B cell (primary cell): ENCODE data around the gene HDAC9. TPM values are rescaled to one million over a fixed set of nuclear protein-coding genes. Genes with fewer than 3 reads are reported as not detected.
A peak's percentile ranks its signal among the peaks of the same experiment; 100 is the strongest.

Source experiments
- ATAC-seq: fragments of 200-7000 bp; cut with Tn5 transposase; one replicate; pipeline ENCODE4 v1.10.0; 2021; ENCODE audit warnings: low read depth, mild to moderate bottlenecking, moderate number of reproducible peaks, moderate library complexity
- CTCF ChIA-PET: fragments of 350-600 bp; sonication (Branson Sonifier 250); formaldehyde crosslinking; loops from one replicate; lab custom pipeline; 2021; ENCODE audit warnings: antibody characterized with exemption, inconsistent platforms; lab: Charles Lee
- POLR2A ChIA-PET: fragments of 350-600 bp; sonication (Branson Sonifier 250); formaldehyde crosslinking; loops from one replicate; lab custom pipeline; 2021; ENCODE audit warnings: antibody characterized with exemption; lab: Charles Lee
- DNase-seq: peaks from one replicate; pipeline ENCODE4 v3.0.0; 2013
- H2AFZ ChIP-seq: 2 replicates; pipeline ENCODE4 v1.6.1; 2012; ENCODE audit warnings: mild to moderate bottlenecking, low read depth, low read length; ENCODE audit not compliant: insufficient read depth, poor library complexity, severe bottlenecking
- H3K27ac ChIP-seq, 2 donors: 1 replicate in 1 of 2; 2 replicates in 1 of 2; pipeline ENCODE4 v1.5.1; 2012 to 2013; ENCODE audit warnings: low read length in 2 of 2, mild to moderate bottlenecking in 2 of 2, moderate library complexity in 1 of 2
- H3K27me3 ChIP-seq, 4 experiments: fragments of 200-600 bp in 1 of 4; sonication (generic) in 1 of 4; replicated peaks in 1 of 4; 1 replicate in 2 of 4; 2 replicates in 2 of 4; pipeline versions ENCODE4 v1.6.1 to v1.7.0; 2013 to 2016; ENCODE audit warnings: low read length in 3 of 4, mild to moderate bottlenecking in 2 of 4, mixed read lengths in 1 of 4, moderate library complexity in 1 of 4; ENCODE audit not compliant: insufficient read depth in 4 of 4, control insufficient read depth in 3 of 4; ENCODE audit errors: control extremely low read depth in 1 of 4
- H3K36me3 ChIP-seq, 2 experiments: replicated peaks in 1 of 2; 1 replicate in 1 of 2; 2 replicates in 1 of 2; pipeline versions ENCODE4 v1.6.1 to v1.7.1; 2013; ENCODE audit warnings: low read length in 1 of 2; ENCODE audit not compliant: insufficient read depth in 2 of 2, control insufficient read depth in 1 of 2; ENCODE audit errors: control extremely low read depth in 1 of 2, extremely low read depth in 1 of 2
- H3K4me1 ChIP-seq, 2 donors: fragments of 200-600 bp in 1 of 2; sonication (generic) in 1 of 2; 1 replicate in 1 of 2; 2 replicates in 1 of 2; pipeline versions ENCODE4 v1.5.1 to v1.6.1; 2013 to 2017; ENCODE audit warnings: low read length in 2 of 2; ENCODE audit not compliant: control insufficient read depth in 2 of 2, insufficient read depth in 2 of 2
- H3K4me2 ChIP-seq: replicated peaks from 2 replicates; pipeline ENCODE3; 2012; ENCODE audit warnings: mild to moderate bottlenecking, low read depth, low read length; ENCODE audit not compliant: poor library complexity, severe bottlenecking
- H3K4me3 ChIP-seq, 5 experiments: fragments of 200-600 bp in 1 of 5; sonication (generic) in 1 of 5; 1 replicate in 3 of 5; 2 replicates in 2 of 5; pipeline versions ENCODE4 v1.5.1 to v1.7.0; 2011 to 2016; ENCODE audit warnings: low read length in 4 of 5, mild to moderate bottlenecking in 4 of 5, low read depth in 2 of 5, control low read depth in 1 of 5, moderate library complexity in 1 of 5; ENCODE audit not compliant: insufficient read depth in 1 of 5; ENCODE audit errors: control extremely low read depth in 1 of 5, extremely low read depth in 1 of 5
- H3K79me2 ChIP-seq: fragments of 200-600 bp; sonication (generic); one replicate; pipeline ENCODE4 v1.6.0; 2016; ENCODE audit warnings: low read length; ENCODE audit not compliant: control insufficient read depth, insufficient read depth
- H3K9ac ChIP-seq: fragments of 200-600 bp; sonication (generic); 2 replicates; pipeline ENCODE4 v1.6.1; 2017; ENCODE audit warnings: mild to moderate bottlenecking, low read length, moderate library complexity
- H3K9me3 ChIP-seq, 3 donors: one replicate each; pipeline versions ENCODE4 v1.6.1 to v1.7.1; 2013; ENCODE audit warnings: low read length in 2 of 3; ENCODE audit not compliant: control insufficient read depth in 2 of 3, insufficient read depth in 1 of 3; ENCODE audit errors: control extremely low read depth in 1 of 3
- H4K20me1 ChIP-seq: 2 replicates; pipeline ENCODE4 v1.6.0; 2012; ENCODE audit warnings: mild to moderate bottlenecking, low read length; ENCODE audit not compliant: insufficient read depth, control insufficient read depth, poor library complexity, severe bottlenecking
- H3K27ac Mint-ChIP-seq: one replicate; pipeline ENCODE4 v1.8.0; 2021; ENCODE audit warnings: mixed read lengths
- H3K27me3 Mint-ChIP-seq: one replicate; pipeline ENCODE4 v1.8.0; 2021; ENCODE audit warnings: mixed read lengths
- H3K4me1 Mint-ChIP-seq: one replicate; pipeline ENCODE4 v1.8.0; 2021; ENCODE audit warnings: mixed read lengths
- H3K4me3 Mint-ChIP-seq: one replicate; pipeline ENCODE4 v1.8.0; 2021; ENCODE audit warnings: mixed read lengths
- H3K9me3 Mint-ChIP-seq: one replicate; pipeline ENCODE4 v1.8.0; 2022; ENCODE audit warnings: mixed read lengths; ENCODE audit not compliant: insufficient read depth
- EZH2 ChIP-seq: IDR thresholded peaks from 2 replicates; pipeline ENCODE4 v1.6.1; 2012; ENCODE audit warnings: borderline replicate concordance, low read depth, mild to moderate bottlenecking, moderate library complexity, low read length; ENCODE audit not compliant: insufficient read depth, poor library complexity, severe bottlenecking
- whole genome bisulfite sequencing: methylation state at CpG from one replicate; pipeline ENCODE4 v1.1.5; 2013; ENCODE audit warnings: missing lambda C conversion rate; ENCODE audit not compliant: insufficient coverage; 5-methylcytosine and 5-hydroxymethylcytosine counted together
- intact Hi-C: fragments of 100-400 bp; cut with micrococcal nuclease; formaldehyde crosslinking; loops from one replicate; pipeline ENCODE4 v1.10.0; 2022
- polyA plus RNA-seq: library from polyadenylated mRNA; depleted of rRNA; stranded (reverse); fragments of >200 nt; gene quantifications from 2 replicates; pipeline ENCODE4 v1.2.3, GENCODE V29; 2012
- total RNA-seq, 2 donors: library from RNA; stranded (reverse); fragments of 120-200 nt in 1 of 2; gene quantifications; 1 replicate in 1 of 2; 2 replicates in 1 of 2; pipeline versions ENCODE4 v1.2.3 to v1.2.4, GENCODE V29; 2013 to 2022
- TF ChIP-seq, protein P1 (sequence below): fragments of 200-600 bp; IDR thresholded peaks from one replicate; pipeline ENCODE4 v1.8.0; 2022; ENCODE audit warnings: antibody characterized with exemption, mild to moderate bottlenecking

The HDAC9 gene
- total and polyA plus RNA-seq, 2 donors (not counting 1 experiment from before 2014, with no cell fraction given): 49.1 to 64.8 TPM

DNA sequence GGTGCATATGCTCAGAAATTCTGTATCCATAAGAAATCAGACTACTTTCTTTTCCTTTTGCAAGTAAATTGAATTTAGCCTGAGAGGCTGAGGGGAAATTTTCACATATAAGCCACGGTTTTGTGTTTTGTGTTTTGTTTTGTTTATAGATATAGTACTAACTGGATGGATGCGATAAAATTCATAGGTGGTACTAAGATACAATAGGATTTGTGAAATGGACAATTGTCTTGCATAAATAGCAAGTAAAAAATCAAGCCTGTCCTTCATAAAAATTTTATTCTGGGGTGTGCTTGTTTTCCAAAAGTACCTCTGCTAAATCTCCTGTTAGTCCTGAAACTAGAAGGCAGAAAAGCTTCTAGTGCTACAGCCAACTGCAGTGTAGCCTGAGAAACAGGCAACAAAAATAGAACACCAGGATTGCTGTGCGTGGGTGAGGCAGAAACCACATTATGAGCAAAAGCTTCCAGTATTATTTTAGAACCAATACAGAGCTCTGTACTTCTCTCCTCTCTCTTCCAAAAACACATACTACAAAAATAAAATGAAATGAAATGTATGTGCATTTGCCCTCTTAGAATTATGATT is 634 bp upstream of the HDAC9 start:
- H3K4me3 Mint-ChIP-seq: peak overlapping the region; percentile 80
- H3K4me3 ChIP-seq: peak overlapping the region in 4 of 5 experiments; percentile 52 to 87 (median 73)

More for the DNA sequence above, 634 bp upstream of the HDAC9 start:
- no peak for TF ChIP-seq EZH2
- TF ChIP-seq, protein P1, sequence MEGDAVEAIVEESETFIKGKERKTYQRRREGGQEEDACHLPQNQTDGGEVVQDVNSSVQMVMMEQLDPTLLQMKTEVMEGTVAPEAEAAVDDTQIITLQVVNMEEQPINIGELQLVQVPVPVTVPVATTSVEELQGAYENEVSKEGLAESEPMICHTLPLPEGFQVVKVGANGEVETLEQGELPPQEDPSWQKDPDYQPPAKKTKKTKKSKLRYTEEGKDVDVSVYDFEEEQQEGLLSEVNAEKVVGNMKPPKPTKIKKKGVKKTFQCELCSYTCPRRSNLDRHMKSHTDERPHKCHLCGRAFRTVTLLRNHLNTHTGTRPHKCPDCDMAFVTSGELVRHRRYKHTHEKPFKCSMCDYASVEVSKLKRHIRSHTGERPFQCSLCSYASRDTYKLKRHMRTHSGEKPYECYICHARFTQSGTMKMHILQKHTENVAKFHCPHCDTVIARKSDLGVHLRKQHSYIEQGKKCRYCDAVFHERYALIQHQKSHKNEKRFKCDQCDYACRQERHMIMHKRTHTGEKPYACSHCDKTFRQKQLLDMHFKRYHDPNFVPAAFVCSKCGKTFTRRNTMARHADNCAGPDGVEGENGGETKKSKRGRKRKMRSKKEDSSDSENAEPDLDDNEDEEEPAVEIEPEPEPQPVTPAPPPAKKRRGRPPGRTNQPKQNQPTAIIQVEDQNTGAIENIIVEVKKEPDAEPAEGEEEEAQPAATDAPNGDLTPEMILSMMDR: no peak
- DNase-seq (no peak), ATAC-seq (peak; percentile 5)
- Histone ChIP-seq H3K27ac (peak overlapping the region; percentile 65 to 80), H3K9me3 (no peaks in the 10 kb centered on the region), H3K9ac (peak overlapping the region; percentile 90), H2AFZ (peak overlapping the region; percentile 56), H3K4me2 (peak overlapping the region; percentile 82), H3K27me3 (no peaks in the 10 kb centered on the region), H4K20me1 (no peaks in the 10 kb centered on the region), H3K4me1 (peaks cover 19 to 42% of the 10 kb centered on the region in 2 donors), H3K79me2 (peaks cover 58% of the 10 kb centered on the region), H3K36me3 (no peaks in the 10 kb centered on the region)
- no CpG with 5 or more reads among the region's 3 CpGs for WGBS
- intact Hi-C loops: loop anchor here (1.0 to 2.0 kb wide), 2 partner anchors 72 to 138 kb away; no protein-coding TSS in a partner anchor
- CTCF ChIA-PET: interaction anchor here (0.8 to 6.2 kb wide), 17 partner anchors 14 to 142 kb away, joined by 3 to 58 read pairs (median 4); no protein-coding TSS in a partner anchor
- POLR2A ChIA-PET: interaction anchor here (0.8 to 2.5 kb wide), 4 partner anchors 11 to 95 kb away, joined by 3 to 9 read pairs (median 6); no protein-coding TSS in a partner anchor
- H3K4me1 Mint-ChIP-seq: peaks cover 50% of the 10 kb centered on the region
- H3K9me3 Mint-ChIP-seq: no peaks in the 10 kb centered on the region
- H3K27me3 Mint-ChIP-seq: no peaks in the 10 kb centered on the region
- peak overlapping the region; percentile 82 for H3K27ac Mint-ChIP-seq
